H1 (cell line): ENCODE results near the gene VPS54. TPM values are rescaled to one million over a fixed set of nuclear protein-coding genes. Genes with fewer than 3 reads are reported as not detected.

Experiments used
- CTCF ChIA-PET: fragments of 300-600 bp; sonication (Branson Sonifier 250); formaldehyde crosslinking; loops from one replicate; lab custom pipeline; 2021; ENCODE audit not compliant: partially characterized antibody; lab: Charles Lee
- POLR2A ChIA-PET: fragments of 300-600 bp; sonication (Branson Sonifier 250); formaldehyde crosslinking; loops from one replicate; lab custom pipeline; 2021; ENCODE audit warnings: inconsistent platforms; ENCODE audit not compliant: partially characterized antibody; lab: Charles Lee
- DNase-seq, 2 experiments: peaks; one replicate each; pipeline versions ENCODE4 v3.0.0 to v3.0.0-alpha.2; 2010 to 2022; ENCODE audit warnings: low spot score in 2 of 2, low read depth in 1 of 2, mixed read lengths in 1 of 2
- FAIRE-seq: peaks from 2 replicates; lab custom pipeline; 2011; peaks lifted over from hg19 to GRCh38; lab: Jason Lieb, UNC
- H2AFZ ChIP-seq: 2 replicates; pipeline ENCODE4 v1.8.1; 2012; ENCODE audit warnings: low read length, inconsistent platforms
- H2AK5ac ChIP-seq: 2 replicates; pipeline ENCODE4 v1.6.1; 2013; ENCODE audit warnings: low read depth, low read length
- H2BK120ac ChIP-seq: replicated peaks from 2 replicates; pipeline ENCODE3; 2013; ENCODE audit warnings: low read depth, low read length, inconsistent platforms
- H2BK12ac ChIP-seq: 2 replicates; pipeline ENCODE4 v1.6.1; 2013; ENCODE audit warnings: low read depth, low read length
- H2BK15ac ChIP-seq: 2 replicates; pipeline ENCODE4 v1.6.1; 2013; ENCODE audit warnings: low read length
- H2BK20ac ChIP-seq: 2 replicates; pipeline ENCODE4 v1.6.1; 2013; ENCODE audit warnings: low read length
- H2BK5ac ChIP-seq: 2 replicates; pipeline ENCODE4 v1.6.1; 2013; ENCODE audit warnings: low read depth, low read length
- H3K14ac ChIP-seq: 2 replicates; pipeline ENCODE4 v1.6.1; 2013; ENCODE audit warnings: inconsistent platforms; ENCODE audit not compliant: insufficient read length
- H3K18ac ChIP-seq: 2 replicates; pipeline ENCODE4 v1.6.1; 2013; ENCODE audit warnings: low read length; ENCODE audit errors: extremely low read depth
- H3K23ac ChIP-seq: 2 replicates; pipeline ENCODE4 v1.6.1; 2013; ENCODE audit warnings: inconsistent platforms; ENCODE audit not compliant: insufficient read length
- H3K23me2 ChIP-seq: 2 replicates; pipeline ENCODE4 v1.6.1; 2013; ENCODE audit warnings: low read depth, low read length
- H3K27ac ChIP-seq: 2 replicates; pipeline ENCODE4 v1.6.1; 2011; ENCODE audit warnings: low read depth, low read length, inconsistent platforms
- H3K27me3 ChIP-seq, 4 experiments: replicated peaks in 1 of 4; 1 replicate in 1 of 4; 2 replicates in 3 of 4; pipeline versions ENCODE4 v1.6.1 to v1.8.1; 2011 to 2013; ENCODE audit warnings: low read length in 3 of 4, mild to moderate bottlenecking in 3 of 4, inconsistent platforms in 2 of 4, mixed read lengths in 2 of 4, moderate library complexity in 1 of 4; ENCODE audit not compliant: control insufficient read depth in 3 of 4, insufficient read depth in 3 of 4; ENCODE audit errors: extremely low read depth in 1 of 4
- H3K36me3 ChIP-seq, 4 experiments: 2 replicates each; pipeline versions ENCODE4 v1.6.1 to v1.8.1; 2011 to 2013; ENCODE audit warnings: mild to moderate bottlenecking in 4 of 4, low read length in 3 of 4, moderate library complexity in 2 of 4, control low read depth in 1 of 4, inconsistent platforms in 1 of 4; ENCODE audit not compliant: insufficient read depth in 4 of 4, control insufficient read depth in 2 of 4
- H3K4ac ChIP-seq: replicated peaks from 2 replicates; pipeline ENCODE3; 2013; ENCODE audit warnings: low read length, low read depth, mixed read lengths, inconsistent platforms; ENCODE audit not compliant: insufficient read length
- H3K4me1 ChIP-seq, 4 experiments: replicated peaks in 1 of 4; 1 replicate in 1 of 4; 2 replicates in 3 of 4; pipeline versions ENCODE4 v1.6.1 to v1.8.1; 2011 to 2013; ENCODE audit warnings: low read length in 3 of 4, inconsistent platforms in 2 of 4, mixed read lengths in 1 of 4; ENCODE audit not compliant: insufficient read depth in 4 of 4, control insufficient read depth in 3 of 4
- H3K4me2 ChIP-seq, 2 experiments: 2 replicates each; pipeline versions ENCODE4 v1.6.1 to v1.8.1; 2011 to 2013; ENCODE audit warnings: low read depth in 2 of 2, low read length in 2 of 2, control low read depth in 1 of 2, inconsistent platforms in 1 of 2, mild to moderate bottlenecking in 1 of 2; ENCODE audit not compliant: insufficient read depth in 1 of 2
- H3K4me3 ChIP-seq, 4 experiments: fragments of 200-600, 300-600 bp in 1 of 4; sonication (generic), shearing (Covaris generic), sonication (Bioruptor Twin) in 1 of 4; 2 replicates each; pipeline versions ENCODE4 v1.5.1 to v1.8.1; 2011 to 2016; ENCODE audit warnings: low read length in 4 of 4, low read depth in 3 of 4, control low read depth in 2 of 4, inconsistent platforms in 2 of 4, mild to moderate bottlenecking in 2 of 4, mixed read lengths in 1 of 4, moderate library complexity in 1 of 4; ENCODE audit not compliant: insufficient read depth in 2 of 4; ENCODE audit errors: extremely low read depth in 1 of 4
- H3K56ac ChIP-seq: replicated peaks from 2 replicates; pipeline ENCODE3; 2013; ENCODE audit warnings: low read depth, mild to moderate bottlenecking, mixed read lengths, low read length, inconsistent platforms; ENCODE audit not compliant: insufficient read length
- H3K79me1 ChIP-seq: 2 replicates; pipeline ENCODE4 v1.6.1; 2013; ENCODE audit warnings: low read depth, low read length, control low read depth
- H3K79me2 ChIP-seq, 2 experiments: 2 replicates each; pipeline versions ENCODE4 v1.6.1 to v1.8.1; 2012 to 2013; ENCODE audit warnings: low read length in 2 of 2, mild to moderate bottlenecking in 2 of 2, inconsistent platforms in 1 of 2; ENCODE audit not compliant: insufficient read depth in 2 of 2, control insufficient read depth in 1 of 2
- H3K9ac ChIP-seq, 4 experiments: replicated peaks in 1 of 4; 1 replicate in 1 of 4; 2 replicates in 3 of 4; pipeline versions ENCODE4 v1.6.1 to v1.8.1; 2011 to 2013; ENCODE audit warnings: low read depth in 3 of 4, low read length in 3 of 4, control low read depth in 2 of 4, mild to moderate bottlenecking in 2 of 4, moderate library complexity in 2 of 4, inconsistent platforms in 1 of 4; ENCODE audit errors: extremely low read depth in 1 of 4
- H3K9me3 ChIP-seq, 2 experiments: 2 replicates each; pipeline versions ENCODE4 v1.6.1 to v1.8.1; 2012 to 2013; ENCODE audit warnings: mild to moderate bottlenecking in 2 of 2, moderate library complexity in 2 of 2, control low read depth in 1 of 2, inconsistent platforms in 1 of 2, low read depth in 1 of 2, low read length in 1 of 2, mixed read lengths in 1 of 2; ENCODE audit not compliant: insufficient read depth in 2 of 2
- H4K20me1 ChIP-seq, 2 experiments: replicated peaks in 1 of 2; 2 replicates each; pipeline versions ENCODE3 to v1.8.1; 2011 to 2013; ENCODE audit warnings: inconsistent platforms in 2 of 2, low read length in 2 of 2, mild to moderate bottlenecking in 1 of 2; ENCODE audit not compliant: insufficient read depth in 2 of 2, control insufficient read depth in 1 of 2
- H4K5ac ChIP-seq: 2 replicates; pipeline ENCODE4 v1.6.1; 2013; ENCODE audit warnings: low read length, low read depth, mixed read lengths, inconsistent platforms; ENCODE audit not compliant: insufficient read length
- H4K8ac ChIP-seq: 2 replicates; pipeline ENCODE4 v1.8.0; 2013; ENCODE audit warnings: mild to moderate bottlenecking, moderate library complexity, low read length, inconsistent platforms; ENCODE audit not compliant: insufficient read depth; ENCODE audit errors: extremely low read depth
- H4K91ac ChIP-seq: replicated peaks from 2 replicates; pipeline ENCODE3; 2013; ENCODE audit warnings: low read length, mixed read lengths, inconsistent platforms; ENCODE audit not compliant: insufficient read length
- CHD1 ChIP-seq: IDR thresholded peaks from 2 replicates; pipeline ENCODE4 v1.6.1; 2012; ENCODE audit warnings: low read depth, low read length, improper control_type of control experiment
- MAFK ChIP-seq: IDR thresholded peaks from 2 replicates; pipeline ENCODE4 v1.6.1; 2012; ENCODE audit warnings: low read depth, mild to moderate bottlenecking, improper control_type of control experiment, low read length
- RAD21 ChIP-seq, 2 experiments: IDR thresholded peaks in 1 of 2; conservative IDR thresholded peaks in 1 of 2; 2 replicates each; pipeline ENCODE4 v1.6.1; 2011; ENCODE audit warnings: low read depth in 2 of 2, low read length in 2 of 2, improper control_type of control experiment in 1 of 2, inconsistent platforms in 1 of 2, mild to moderate bottlenecking in 1 of 2, moderate library complexity in 1 of 2
- SAP30 ChIP-seq: fragments of 300-600 bp; sonication (generic); IDR thresholded peaks from 2 replicates; pipeline ENCODE4 v1.7.1; 2012; ENCODE audit warnings: low read length, moderate library complexity, mild to moderate bottlenecking, inconsistent platforms; ENCODE audit not compliant: insufficient read depth, insufficient replicate concordance
- WGBS, 2 experiments: shearing (Covaris generic) in 1 of 2; methylation state at CpG; one replicate each; pipeline versions ENCODE4 v1.1.6 to v1.1.7; 2013 to 2015; ENCODE audit warnings: low lambda C conversion rate in 2 of 2, mixed read lengths in 2 of 2, inconsistent platforms in 1 of 2, low coverage in 1 of 2, missing lambda C conversion rate in 1 of 2; ENCODE audit not compliant: insufficient replicate concordance in 2 of 2, insufficient coverage in 1 of 2, insufficient read length in 1 of 2; ENCODE audit errors: extremely low coverage in 1 of 2, missing lambda C conversion rate in 1 of 2; 5-methylcytosine and 5-hydroxymethylcytosine counted together
- polyA plus RNA-seq, 7 experiments: library from polyadenylated mRNA; depleted of rRNA in 3 of 7; stranded (reverse) in 5 of 7; unstranded in 2 of 7; fragments of >200 nt in 5 of 7; fragments of 200-250 nt in 2 of 7; gene quantifications; 1 replicate in 5 of 7; 2 replicates in 1 of 7; 4 replicates in 1 of 7; pipeline versions ENCODE4 v1.2.1 to v1.2.3, GENCODE V29; 2011 to 2013; ENCODE audit warnings: missing spikeins in 2 of 7, mixed read lengths in 2 of 7
- total RNA-seq: library from RNA; stranded (reverse); fragmentation: NEBNext Ultra II Directional; extraction: Animal tissue kit (Norgen Biotek cat#: 25700); gene quantifications from 2 replicates; pipeline ENCODE4 v1.2.1, GENCODE V29; 2021

The VPS54 gene
- total and polyA plus RNA-seq, 2 of the 8 experiments (the other 6 are each of a cell fraction or from before 2014, with no cell fraction given) = 3.6 to 13.2 TPM

DNA sequence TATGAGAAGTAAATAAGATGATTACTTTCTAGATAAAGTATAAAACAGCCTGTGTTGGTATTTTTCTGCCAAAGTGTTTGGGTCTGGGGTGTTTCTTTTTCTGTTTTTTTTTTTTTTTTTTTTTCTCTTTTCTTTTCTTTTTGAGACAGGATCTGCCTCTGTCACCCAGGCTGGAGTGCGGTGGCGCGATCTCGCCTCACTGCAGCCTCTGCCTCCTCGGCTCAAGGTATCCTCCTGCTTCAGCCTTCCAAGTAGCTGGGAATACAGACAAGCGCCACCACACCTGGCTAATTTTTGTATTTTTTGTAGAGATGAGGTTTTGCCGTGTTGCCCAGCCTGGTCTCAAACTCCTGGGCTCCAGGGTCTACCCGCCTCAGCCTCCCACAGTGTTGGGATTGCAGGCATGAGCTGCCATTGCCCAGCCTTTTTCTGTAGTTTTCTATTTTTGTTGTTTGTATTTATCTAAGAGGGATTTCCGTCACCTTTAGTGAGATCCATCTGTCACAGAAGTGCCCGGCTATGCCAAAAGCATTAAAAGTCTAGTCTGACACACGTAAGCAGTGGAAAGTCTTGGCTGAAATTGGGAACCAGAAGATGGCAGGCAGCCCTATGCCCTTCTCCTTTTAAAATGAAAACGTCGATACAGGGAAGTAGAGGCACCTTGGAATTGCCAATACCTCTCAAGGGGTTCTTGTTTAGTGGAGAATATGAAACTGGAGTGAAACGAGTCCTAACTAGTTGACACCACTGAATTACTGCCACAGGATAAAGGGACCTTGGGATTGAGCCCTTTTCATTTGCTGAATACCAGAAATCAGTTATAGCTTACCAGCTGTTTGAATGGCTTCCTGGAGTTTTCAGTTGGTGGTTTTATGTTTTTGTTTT is 163.6 kb downstream of the VPS54 start:
- no peak overlapping the region for H2AFZ ChIP-seq
- no peak overlapping the region for H3K4me3 ChIP-seq
- peaks cover 18 to 89% (median 41%) of the 10 kb centered on the region in 4 experiments for H3K36me3 ChIP-seq
- peaks cover 8 to 19% of the 10 kb centered on the region in 2 experiments for H4K20me1 ChIP-seq
- no peak overlapping the region; a peak in 2 of 7 replicates for H3K9ac ChIP-seq
- H4K8ac ChIP-seq = no peak overlapping the region
- H4K5ac ChIP-seq = no peak overlapping the region
- POLR2A ChIA-PET = interaction anchor here (0.6 to 17.8 kb wide), 6 partner anchors 10 to 293 kb away, joined by 3 to 297 read pairs (median 4); partner anchors contain the start of gene UGP2
- H3K27ac ChIP-seq = 0 out of 2 replicates have a peak overlapping the region, but pooled peaks have one; percentile 32
- no peak for FAIRE-seq
- CTCF ChIA-PET = interaction anchor here (1.1 to 1.4 kb wide), 2 partner anchors 10 to 23 kb away, joined by 3 to 5 read pairs; no protein-coding TSS in a partner anchor
- peaks cover 45 to 100% of the 10 kb centered on the region in 2 experiments for H3K79me2 ChIP-seq
- H3K9me3 ChIP-seq = no peaks in the 10 kb centered on the region
- no peaks in the 10 kb centered on the region for H3K23me2 ChIP-seq
- no peak overlapping the region for H2BK15ac ChIP-seq
- TF ChIP-seq CHD1 = no peak
- no peak for TF ChIP-seq SAP30
- no peak for TF ChIP-seq MAFK
- no peak for TF ChIP-seq RAD21 (IDR thresholded peaks at IDR 0.05 in 1 of 2, conservative IDR thresholded peaks at IDR 0.05 in 1 of 2; ENCODE audit: low read depth in 2 of 2, low read length in 2 of 2)
- no peak overlapping the region for H4K91ac ChIP-seq
- H3K23ac ChIP-seq = no peak overlapping the region
- 0 out of 2 replicates have a peak, but pooled peaks cover 6% of the 10 kb centered on the region for H3K79me1 ChIP-seq
- no peak overlapping the region for H3K18ac ChIP-seq
- H2BK5ac ChIP-seq = peak overlapping the region; percentile 37; the same call in 1 of the 2 replicates
- H2AK5ac ChIP-seq = no peak overlapping the region
- no peak overlapping the region for H3K56ac ChIP-seq
- peaks cover 18 to 35% (median 25%) of the 10 kb centered on the region in 4 experiments for H3K4me1 ChIP-seq
- no peak overlapping the region for H3K4ac ChIP-seq
- WGBS, 2 experiments = 96% methylated on average over 14 of the region's 14 CpGs; no CpG with 5 or more reads in 1 of the 2 experiments
- H3K27me3 ChIP-seq = no peaks in the 10 kb centered on the region
- no peak overlapping the region for H2BK20ac ChIP-seq
- DNase-seq = no peak
- H3K4me2 ChIP-seq = no peak overlapping the region
- no peak overlapping the region for H2BK12ac ChIP-seq
- H2BK120ac ChIP-seq = no peak overlapping the region
- H3K14ac ChIP-seq = no peak overlapping the region
